Upper lobe of left lung (tissue), 4 donors: ENCODE results near the gene APBB2.

Source experiments
- EP300 ChIP-seq, 4 donors: sonication (generic); formaldehyde crosslinking; IDR thresholded peaks; one replicate each; pipeline ENCODE4 v1.5.1; 2017; ENCODE audit warnings: antibody characterized with exemption in 4 of 4, control low read depth in 2 of 4
- TF ChIP-seq, protein P1 (sequence below), 6 experiments: fragments of 450-650 bp in 4 of 6; fragments of 200-600 bp in 2 of 6; sonication (generic) in 2 of 6; IDR thresholded peaks; one replicate each; pipeline ENCODE4 v1.5.1; 2016 to 2019; ENCODE audit warnings: antibody characterized with exemption in 6 of 6

DNA sequence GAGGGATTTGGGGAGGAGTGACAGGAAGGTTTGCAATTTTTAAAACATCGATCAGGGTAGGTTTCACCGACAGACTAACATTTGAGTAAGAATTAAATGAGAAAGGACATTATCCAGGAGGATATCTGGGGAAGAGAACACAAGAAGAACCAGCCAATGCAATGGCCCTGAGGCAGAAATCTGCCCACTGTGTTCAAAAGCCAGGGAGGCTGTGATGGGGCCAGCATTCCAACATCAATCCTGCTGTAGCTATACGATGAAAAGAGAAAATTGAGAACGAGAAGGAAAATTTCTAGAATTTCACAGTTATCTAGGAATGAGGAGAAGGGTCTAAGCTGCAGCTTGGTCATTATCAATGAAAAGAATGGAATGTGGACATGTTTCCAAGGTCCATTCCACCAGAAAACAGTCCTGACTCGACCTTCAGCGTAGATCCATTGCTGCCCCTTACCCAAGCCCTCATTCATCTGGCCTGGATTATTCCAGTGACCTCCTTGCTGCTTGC is 84.4 kb downstream of the APBB2 start:
- TF ChIP-seq, protein P1, sequence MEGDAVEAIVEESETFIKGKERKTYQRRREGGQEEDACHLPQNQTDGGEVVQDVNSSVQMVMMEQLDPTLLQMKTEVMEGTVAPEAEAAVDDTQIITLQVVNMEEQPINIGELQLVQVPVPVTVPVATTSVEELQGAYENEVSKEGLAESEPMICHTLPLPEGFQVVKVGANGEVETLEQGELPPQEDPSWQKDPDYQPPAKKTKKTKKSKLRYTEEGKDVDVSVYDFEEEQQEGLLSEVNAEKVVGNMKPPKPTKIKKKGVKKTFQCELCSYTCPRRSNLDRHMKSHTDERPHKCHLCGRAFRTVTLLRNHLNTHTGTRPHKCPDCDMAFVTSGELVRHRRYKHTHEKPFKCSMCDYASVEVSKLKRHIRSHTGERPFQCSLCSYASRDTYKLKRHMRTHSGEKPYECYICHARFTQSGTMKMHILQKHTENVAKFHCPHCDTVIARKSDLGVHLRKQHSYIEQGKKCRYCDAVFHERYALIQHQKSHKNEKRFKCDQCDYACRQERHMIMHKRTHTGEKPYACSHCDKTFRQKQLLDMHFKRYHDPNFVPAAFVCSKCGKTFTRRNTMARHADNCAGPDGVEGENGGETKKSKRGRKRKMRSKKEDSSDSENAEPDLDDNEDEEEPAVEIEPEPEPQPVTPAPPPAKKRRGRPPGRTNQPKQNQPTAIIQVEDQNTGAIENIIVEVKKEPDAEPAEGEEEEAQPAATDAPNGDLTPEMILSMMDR (IDR thresholded peaks at IDR 0.05), result no peak
- TF ChIP-seq EP300 (IDR thresholded peaks at IDR 0.05), result no peak
